ENCODE data around the gene CERCAM. TPM values are rescaled to one million over a fixed set of nuclear protein-coding genes. Genes with fewer than 3 reads are reported as not detected.

The CERCAM gene
- total RNA-seq, 1 donor from 2014 or later = 55.7 TPM

DNA sequence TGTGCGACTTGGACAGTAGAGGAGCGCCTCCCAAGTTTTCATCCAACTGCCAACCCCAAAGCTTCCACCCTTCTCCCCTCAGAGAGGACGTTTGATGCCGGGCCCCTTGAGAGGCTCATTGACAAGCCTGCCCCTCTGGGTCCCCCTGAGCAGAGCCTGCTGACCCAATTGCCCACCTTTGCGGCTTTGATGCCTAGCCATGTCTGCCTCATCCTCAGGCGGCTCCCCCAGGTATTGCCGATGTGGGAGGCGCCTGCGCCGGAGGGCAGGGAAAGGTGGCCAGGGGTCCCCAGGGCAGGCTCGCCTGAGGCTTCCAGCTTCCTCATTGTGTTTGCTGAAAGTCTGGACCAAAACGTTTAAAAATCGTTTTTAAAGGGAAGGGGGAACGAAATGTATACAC, 36.5 kb downstream of the CERCAM start:
- DNase-seq (ENCODE audit: low read depth) = no peak
- TF ChIP-seq, protein P1, sequence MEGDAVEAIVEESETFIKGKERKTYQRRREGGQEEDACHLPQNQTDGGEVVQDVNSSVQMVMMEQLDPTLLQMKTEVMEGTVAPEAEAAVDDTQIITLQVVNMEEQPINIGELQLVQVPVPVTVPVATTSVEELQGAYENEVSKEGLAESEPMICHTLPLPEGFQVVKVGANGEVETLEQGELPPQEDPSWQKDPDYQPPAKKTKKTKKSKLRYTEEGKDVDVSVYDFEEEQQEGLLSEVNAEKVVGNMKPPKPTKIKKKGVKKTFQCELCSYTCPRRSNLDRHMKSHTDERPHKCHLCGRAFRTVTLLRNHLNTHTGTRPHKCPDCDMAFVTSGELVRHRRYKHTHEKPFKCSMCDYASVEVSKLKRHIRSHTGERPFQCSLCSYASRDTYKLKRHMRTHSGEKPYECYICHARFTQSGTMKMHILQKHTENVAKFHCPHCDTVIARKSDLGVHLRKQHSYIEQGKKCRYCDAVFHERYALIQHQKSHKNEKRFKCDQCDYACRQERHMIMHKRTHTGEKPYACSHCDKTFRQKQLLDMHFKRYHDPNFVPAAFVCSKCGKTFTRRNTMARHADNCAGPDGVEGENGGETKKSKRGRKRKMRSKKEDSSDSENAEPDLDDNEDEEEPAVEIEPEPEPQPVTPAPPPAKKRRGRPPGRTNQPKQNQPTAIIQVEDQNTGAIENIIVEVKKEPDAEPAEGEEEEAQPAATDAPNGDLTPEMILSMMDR (conservative IDR thresholded peaks at IDR 0.05; ENCODE audit: low read depth, low read length) = no peak

DNA sequence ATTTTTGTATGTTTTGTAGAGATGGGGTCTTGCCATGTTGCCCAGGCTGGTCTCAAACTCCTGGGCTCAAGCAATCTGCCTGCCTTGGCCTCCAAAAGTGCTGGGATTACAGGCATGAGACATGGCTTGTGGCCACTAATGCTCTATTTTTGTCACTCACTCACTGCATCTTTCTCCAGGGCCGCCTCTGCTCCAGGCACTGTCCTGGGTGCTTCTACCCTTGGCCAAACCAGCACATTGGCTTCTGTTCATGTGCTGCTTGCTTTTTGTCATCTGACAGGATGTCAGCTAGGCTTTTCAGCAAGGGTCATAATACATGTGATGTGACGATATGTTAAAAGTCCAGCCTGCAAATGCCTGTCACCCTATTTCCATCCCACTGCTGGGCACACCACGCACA, 38.4 kb downstream of the CERCAM start:
- no peak for DNase-seq (ENCODE audit: low read depth)
- no peak overlapping the region for H3K4me3 ChIP-seq (ENCODE audit: low read depth, low read length)
- TF ChIP-seq, protein P1 (conservative IDR thresholded peaks at IDR 0.05; ENCODE audit: low read depth, low read length) = no peak

More for the DNA sequence above, 36.5 kb downstream of the CERCAM start:
- peak overlapping the region; percentile 76 for H3K4me3 ChIP-seq (ENCODE audit: low read depth, low read length)

DNA sequence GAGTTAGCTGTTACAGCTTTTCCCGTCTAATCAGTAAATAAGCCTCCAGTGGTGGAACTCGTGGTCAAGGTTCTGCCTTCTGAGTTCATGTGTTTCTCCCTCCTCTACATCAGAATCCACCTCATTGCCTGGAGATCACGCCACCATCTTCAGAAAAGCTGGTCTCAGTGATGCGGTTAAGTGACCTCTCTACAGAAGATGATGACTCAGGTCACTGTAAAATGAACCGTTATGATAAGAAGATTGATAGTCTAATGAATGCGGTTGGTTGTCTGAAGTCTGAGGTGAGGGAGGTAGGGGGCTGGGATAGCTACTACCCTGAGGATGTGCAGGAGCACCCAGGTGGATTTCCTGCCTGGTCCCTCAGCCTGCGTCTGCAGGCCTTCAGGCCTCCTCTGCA, 48.4 kb downstream of the CERCAM start:
- no peak for DNase-seq (ENCODE audit: low read depth)
- H3K4me3 ChIP-seq (ENCODE audit: low read depth, low read length) = no peak overlapping the region
- TF ChIP-seq, protein P1 (conservative IDR thresholded peaks at IDR 0.05; ENCODE audit: low read depth, low read length) = no peak

DNA sequence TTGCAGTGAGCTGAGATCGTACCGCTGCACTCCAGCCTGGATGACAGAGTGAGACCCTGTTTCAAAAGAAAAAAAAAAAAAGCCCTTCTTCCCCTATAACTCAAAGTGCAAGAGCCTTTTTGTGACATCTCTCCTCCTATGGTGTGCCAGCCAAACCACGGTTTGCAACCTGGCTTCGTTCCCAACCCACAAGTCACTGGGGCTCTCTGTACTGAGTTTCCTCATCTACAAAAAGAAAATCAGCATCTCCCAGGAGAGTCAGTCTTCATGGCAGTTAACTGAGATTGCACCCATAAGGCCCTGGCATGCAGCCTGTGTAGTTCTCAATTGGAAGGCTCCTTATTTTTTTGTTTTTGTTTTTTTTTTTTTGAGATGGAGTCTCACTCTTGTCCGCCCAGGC, 49.9 kb downstream of the CERCAM start:
- no peak for DNase-seq (ENCODE audit: low read depth)
- H3K4me3 ChIP-seq (ENCODE audit: low read depth, low read length) = no peak overlapping the region
- TF ChIP-seq, protein P1 (conservative IDR thresholded peaks at IDR 0.05; ENCODE audit: low read depth, low read length) = no peak

DNA sequence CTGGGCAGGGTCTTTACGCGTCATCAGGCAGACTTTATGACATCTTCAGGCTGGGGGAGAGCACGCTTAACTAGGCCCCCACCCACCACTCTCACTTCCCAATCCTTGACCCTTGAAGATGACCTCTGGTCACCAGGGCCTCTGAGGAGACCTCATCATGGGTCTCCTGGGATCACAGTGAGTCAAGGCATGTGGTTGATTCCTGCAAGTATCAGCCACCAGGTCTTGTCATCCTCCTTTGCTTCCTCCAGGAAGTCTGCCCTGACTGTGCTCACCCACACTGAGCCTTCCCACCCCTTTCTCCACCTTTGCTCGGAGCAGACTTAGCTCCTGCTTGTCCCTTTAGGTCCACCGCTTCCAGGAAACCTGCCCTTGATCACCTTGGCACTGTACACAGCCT, 52.4 kb downstream of the CERCAM start:
- no peak for DNase-seq (ENCODE audit: low read depth)
- TF ChIP-seq, protein P1 (conservative IDR thresholded peaks at IDR 0.05; ENCODE audit: low read depth, low read length) = no peak
- H3K4me3 ChIP-seq (ENCODE audit: low read depth, low read length) = no peak overlapping the region

DNA sequence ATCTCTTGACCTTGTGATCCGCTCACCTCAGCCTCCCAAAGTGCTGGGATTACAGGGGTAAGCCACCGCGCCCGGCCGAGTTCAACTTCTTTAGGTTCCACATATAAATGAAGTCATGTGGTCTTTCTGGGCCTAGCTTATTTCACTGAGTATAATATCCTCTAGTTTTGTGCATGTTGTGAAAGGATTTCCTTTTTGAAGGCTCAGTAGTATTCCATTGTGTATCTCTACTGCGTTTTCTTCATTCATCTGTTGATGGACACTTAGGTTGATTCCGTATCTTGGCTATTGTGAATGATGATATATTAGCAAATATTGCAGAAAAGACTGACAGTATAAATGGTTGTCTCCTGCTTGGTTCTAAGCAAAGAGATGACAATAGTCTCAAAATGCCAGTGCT, 55.2 kb downstream of the CERCAM start:
- TF ChIP-seq, protein P1 (conservative IDR thresholded peaks at IDR 0.05; ENCODE audit: low read depth, low read length) = no peak
- no peak for DNase-seq (ENCODE audit: low read depth)
- no peak overlapping the region for H3K4me3 ChIP-seq (ENCODE audit: low read depth, low read length)

DNA sequence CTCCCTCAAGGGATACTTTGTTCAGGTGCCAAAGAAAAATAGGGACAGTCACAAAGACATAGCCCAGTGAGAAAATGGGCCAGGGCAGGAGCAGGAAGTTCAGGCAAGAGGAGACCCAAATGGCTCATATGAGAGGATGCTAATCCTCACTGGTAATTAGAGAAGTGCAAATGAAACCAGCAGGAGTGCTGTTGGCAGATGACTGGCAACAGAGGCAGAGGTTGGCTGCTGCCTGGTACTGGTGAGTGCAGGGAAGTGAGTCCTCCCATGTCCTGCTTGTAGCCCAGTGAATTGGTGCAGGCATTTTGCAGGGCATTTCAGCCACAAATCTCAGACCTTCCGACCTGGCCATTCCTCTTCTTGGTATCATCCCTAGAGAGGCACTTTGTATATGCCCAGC, 58.6 kb downstream of the CERCAM start:
- TF ChIP-seq, protein P1 (conservative IDR thresholded peaks at IDR 0.05; ENCODE audit: low read depth, low read length) = no peak
- H3K4me3 ChIP-seq (ENCODE audit: low read depth, low read length) = no peak overlapping the region
- DNase-seq (ENCODE audit: low read depth) = no peak
